ENCODE measurements around the gene PLA2G10.
"Not testable (repeated sequence)": the region's sequence is repeated elsewhere in the genome, so short reads cannot be mapped to it uniquely, and the experiment has no call there.

Gene PLA2G10, protein sequence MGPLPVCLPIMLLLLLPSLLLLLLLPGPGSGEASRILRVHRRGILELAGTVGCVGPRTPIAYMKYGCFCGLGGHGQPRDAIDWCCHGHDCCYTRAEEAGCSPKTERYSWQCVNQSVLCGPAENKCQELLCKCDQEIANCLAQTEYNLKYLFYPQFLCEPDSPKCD

DNA sequence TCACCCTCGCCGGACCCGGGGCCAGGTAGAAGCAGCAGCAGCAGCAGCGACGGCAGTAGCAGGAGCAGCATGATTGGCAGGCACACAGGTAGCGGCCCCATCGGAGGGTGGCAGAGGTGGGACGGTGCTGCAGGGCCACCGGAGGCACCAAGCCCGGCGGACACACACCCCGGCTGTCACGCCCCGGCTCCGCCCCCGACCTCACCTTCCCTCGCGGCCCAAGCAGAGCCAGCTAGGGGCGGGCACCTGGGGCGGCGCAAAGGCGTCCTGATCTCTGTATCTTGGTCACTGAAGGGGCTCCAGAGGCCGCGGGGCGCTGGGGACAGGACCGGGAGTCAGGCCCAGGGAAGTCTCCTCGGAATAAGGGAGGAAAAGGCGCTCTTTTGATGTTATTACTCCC lies at the start of gene PLA2G10:
Gene PLA2G10 (minus strand): TSS at position 180 of the 400 bp plus-strand sequence. CDS start 79 bp downstream, at position 101.
- DNase-seq, result not testable (repeated sequence)

- not testable (repeated sequence) for DNase-seq
These were observed 48.4 kb upstream of the PLA2G10 start, which contains the start of gene NPIPA2 for GRCh38 chr16:14742273-14743128. Gene NPIPA2 (plus strand): TSS chr16:14742533. CDS start chr16:14748066, 5,533 bp downstream.

- not testable (repeated sequence) for DNase-seq
These were observed 47.7 kb upstream of the PLA2G10 start for GRCh38 chr16:14741794-14742193.

GRCh38 chr16:14740832-14741385 lies 46.8 kb upstream of the PLA2G10 start:
- DNase-seq, result not testable (repeated sequence)

DNA sequence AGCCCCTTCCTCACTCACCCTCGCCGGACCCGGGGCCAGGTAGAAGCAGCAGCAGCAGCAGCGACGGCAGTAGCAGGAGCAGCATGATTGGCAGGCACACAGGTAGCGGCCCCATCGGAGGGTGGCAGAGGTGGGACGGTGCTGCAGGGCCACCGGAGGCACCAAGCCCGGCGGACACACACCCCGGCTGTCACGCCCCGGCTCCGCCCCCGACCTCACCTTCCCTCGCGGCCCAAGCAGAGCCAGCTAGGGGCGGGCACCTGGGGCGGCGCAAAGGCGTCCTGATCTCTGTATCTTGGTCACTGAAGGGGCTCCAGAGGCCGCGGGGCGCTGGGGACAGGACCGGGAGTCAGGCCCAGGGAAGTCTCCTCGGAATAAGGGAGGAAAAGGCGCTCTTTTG lies 39.1 kb upstream of the PLA2G10 start:
- not testable (repeated sequence) for DNase-seq

DNA sequence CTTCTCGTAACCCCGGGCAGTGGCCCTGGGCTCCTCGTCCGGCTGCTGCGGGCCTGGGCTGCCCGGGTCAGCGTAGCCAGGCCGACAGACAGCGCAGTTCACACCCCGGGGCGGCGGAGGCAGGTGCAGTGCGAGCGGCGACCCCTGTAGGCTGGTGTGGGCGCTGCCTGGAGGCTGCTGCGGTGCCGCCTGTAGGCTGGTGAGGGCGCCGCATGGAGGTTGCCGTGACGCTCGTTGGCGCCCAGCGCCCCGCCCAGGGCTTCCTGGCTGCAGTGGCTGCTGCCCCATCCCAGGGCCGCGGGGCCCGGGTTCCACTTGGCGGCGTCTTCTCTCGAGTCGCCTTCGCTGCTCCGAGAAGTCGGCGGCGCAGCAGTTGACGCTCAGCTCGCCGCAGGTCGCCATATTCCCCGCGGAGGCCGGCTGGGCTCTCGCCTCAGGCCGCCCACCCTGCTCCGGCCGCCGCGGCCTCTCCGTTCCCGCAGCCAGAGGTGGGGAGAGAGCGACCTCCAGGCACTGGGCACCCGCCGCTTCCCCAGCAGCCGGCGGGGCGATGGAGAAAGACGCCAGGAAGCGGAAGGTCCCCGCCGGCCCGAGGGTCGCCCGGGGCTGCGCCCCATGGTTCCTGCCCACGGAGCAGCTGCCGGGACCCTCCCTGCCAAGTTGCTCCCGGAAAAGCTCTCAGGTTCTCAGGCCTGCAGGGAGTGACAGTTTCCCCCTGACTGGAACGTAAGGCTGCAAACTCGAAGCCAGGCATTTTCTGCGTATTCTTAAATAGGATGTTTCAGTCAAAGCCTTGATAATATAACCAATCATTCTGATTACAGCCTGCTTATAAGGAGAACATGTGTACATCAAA lies 9.3 kb upstream of the PLA2G10 start, which contains the start of gene NPIPA3:
Gene NPIPA3 (plus strand): TSS at position 256 of the 856 bp plus-strand sequence. CDS start 5,533 bp downstream, outside the sequence.
- not testable (repeated sequence) for DNase-seq

DNA sequence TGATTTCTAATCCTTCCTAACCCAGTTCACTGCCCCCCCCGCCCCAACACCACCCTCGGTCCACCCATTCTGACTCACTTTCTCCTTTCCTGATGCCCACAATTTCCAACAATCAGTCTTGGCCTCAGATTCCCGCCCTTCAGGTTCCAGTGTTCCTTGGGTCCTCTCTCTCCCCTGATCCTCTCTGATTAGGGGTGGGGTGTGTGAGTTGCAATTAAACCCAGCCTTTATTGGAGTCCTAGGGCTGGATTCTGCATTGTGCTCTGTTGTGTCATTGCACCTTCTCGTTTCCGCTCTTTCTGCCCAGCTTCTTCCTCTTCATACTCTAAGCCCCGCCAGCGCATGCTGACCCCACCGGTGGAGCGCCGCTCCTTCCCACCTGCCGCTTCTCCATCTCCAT lies 8.6 kb upstream of the PLA2G10 start:
- DNase-seq, result not testable (repeated sequence)

DNA sequence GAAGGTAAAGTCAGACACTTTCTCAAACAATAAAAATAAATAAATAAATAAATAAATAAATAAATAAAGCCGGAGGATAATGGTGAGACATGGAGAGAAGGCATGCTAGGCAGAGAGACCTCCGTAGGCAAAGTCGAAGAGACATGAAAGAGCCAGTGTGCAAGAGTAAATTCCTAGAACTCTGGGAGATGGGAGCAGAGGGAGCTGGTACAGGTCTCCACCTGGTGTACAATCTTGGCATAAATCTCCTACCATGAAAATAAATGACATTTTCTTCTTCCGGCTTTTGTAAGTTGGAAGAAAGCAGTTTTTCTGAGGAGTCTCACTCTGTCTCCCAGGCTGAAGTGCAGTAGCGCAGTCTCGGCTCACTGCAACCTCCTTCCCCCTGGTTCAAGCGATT lies 7.8 kb upstream of the PLA2G10 start:
- DNase-seq, result not testable (repeated sequence)

GRCh38 chr16:14685870-14686793 lies 8.0 kb downstream of the PLA2G10 start:
- not testable (repeated sequence) for DNase-seq

DNA sequence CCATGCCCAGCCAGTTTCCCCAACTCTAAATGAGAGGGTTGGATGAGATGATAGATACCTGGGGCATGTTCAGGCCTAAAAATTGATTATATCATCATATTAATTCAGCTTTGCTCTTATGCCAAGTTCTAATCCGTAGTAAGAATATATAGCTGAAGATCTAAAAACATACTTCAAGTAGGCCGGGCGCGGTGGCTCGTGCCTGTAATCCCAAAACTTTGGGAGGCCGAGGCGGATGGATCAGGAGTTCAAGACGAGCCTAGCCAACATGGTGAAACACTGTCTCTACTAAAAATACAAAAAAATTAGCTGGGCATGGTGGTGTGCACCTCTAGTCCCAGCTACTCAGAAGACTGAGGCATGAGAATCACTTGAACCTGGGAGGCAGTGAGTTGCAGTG lies 12.0 kb downstream of the PLA2G10 start:
- no peak for DNase-seq

DNA sequence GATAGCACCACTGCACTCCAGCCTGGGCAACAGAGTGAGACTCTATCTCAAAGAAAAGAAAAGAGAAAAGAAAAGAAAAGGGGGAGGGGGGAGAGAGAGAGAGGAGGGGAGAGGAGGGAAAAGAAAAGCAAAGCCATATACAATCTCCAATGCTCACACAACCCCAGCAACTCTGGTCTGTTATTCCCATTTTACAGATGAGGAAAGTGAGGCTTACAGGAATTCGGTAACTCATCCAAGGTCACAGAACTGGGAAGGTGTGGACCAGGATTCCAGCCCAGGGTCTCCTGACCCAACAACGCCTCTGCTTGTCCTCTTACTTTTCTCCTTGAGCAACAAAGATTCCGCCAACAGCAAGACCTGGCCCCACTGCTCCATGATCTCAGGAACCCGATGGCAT lies 13.0 kb downstream of the PLA2G10 start:
- DNase-seq, result no peak

- DNase-seq, result not testable (repeated sequence)
These were observed 13.7 kb downstream of the PLA2G10 start for GRCh38 chr16:14680396-14680795.

- DNase-seq, result no peak
These were observed 15.2 kb downstream of the PLA2G10 start for GRCh38 chr16:14678748-14679497.

DNA sequence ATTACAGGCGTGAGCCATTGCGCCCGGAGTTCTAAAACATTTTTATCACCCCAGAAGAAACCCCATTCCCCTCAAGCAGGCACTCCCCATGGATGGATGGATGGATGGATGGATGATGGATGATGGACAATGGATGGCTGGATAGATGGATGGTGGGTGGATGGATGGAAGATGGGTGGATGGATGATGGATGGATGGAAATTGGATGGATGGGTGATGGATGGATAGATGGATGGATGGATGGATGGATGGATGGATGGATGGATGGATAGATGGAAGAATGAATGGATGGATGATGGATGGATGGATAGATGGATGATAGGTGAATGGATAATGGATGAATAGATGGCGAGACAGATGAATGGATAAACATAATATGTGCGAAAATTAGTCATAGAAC lies 16.5 kb downstream of the PLA2G10 start:
- DNase-seq, result no peak

DNA sequence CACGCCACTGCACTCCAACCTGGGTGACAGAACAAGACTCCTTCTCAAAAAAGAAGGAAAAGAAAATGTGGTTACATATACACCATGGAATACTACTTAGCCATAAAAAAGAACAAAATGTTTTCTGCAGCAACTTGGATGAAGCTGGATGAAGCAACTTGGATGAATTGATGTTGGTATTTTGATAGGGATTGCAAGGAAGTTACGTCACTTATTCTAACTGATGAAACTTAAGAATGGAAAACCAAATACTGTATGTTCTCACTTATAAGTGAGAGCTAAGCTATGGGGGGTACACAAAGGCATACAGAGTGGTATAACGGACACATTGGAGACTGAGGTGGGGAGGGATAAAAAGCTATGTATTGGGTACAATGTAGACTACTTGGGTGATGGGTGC lies 17.5 kb downstream of the PLA2G10 start:
- no peak for DNase-seq

DNA sequence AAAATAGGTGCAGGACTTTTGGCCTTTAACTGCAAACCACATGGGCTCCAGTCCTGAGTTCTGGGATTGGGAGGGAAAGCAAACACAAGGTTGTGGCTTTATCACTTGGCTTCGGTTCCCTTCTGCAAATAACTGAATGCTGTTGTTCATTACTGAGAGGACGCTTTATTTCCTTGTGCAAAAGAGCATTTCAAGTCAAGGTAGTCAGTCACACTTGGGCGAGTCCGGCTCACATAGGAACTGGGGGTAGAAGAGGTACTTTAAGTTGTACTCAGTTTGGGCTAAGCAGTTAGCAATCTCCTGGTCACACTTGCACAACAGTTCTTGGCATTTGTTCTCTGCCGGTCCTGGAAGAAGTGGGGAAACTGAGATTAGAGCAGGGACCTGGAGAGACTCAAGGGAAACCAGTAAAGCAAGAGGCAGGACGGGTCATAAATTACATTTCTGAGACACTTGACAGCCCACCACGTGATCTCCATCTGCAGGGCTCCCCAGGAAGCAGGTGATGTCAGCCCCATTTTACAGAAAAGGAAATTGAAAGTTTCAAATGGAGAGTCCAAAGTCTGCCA lies 21.6 kb downstream of the PLA2G10 start:
- peak; percentile 22 for DNase-seq

GRCh38 chr16:14669776-14670175 lies 24.3 kb downstream of the PLA2G10 start:
- peak; percentile 9 for DNase-seq

- DNase-seq, result no peak
These were observed 25.4 kb downstream of the PLA2G10 start for GRCh38 chr16:14668556-14669223.

- DNase-seq, result no peak
These were observed 26.5 kb downstream of the PLA2G10 start for GRCh38 chr16:14667347-14668266.

Data from activated CD4-positive, alpha-beta T cell treated with anti-CD3 and anti-CD28 coated beads, Interleukin-2, Interleukin-6, amounts not matched to agents 100 ng/mL and 50 ng/mL, durations not matched to agents 16 hours and 8 hours (primary cell).